AG09319 (cell line): ENCODE results near the gene THAP12.
A peak's percentile ranks its signal among the peaks of the same experiment; 100 is the strongest.

Experiments used
- DNase-seq: peaks from one replicate; pipeline ENCODE4 v3.0.0-alpha.2; 2010; ENCODE audit warnings: low read depth; ENCODE audit errors: extremely low read depth
- CTCF ChIP-seq: IDR thresholded peaks from 2 replicates; pipeline ENCODE4 v1.5.1; 2011; ENCODE audit warnings: low read depth, mild to moderate bottlenecking, inconsistent platforms, low read length, moderate library complexity

Gene THAP12

GRCh38 chr11:76380977-76381719, at the start of gene THAP12, which contains the start of gene GVQW3:
TSS of gene THAP12 (minus strand) at chr11:76381132. CDS start at chr11:76380836, 296 bp downstream.
TSS of gene GVQW3 (plus strand) at chr11:76381323. CDS start at chr11:76381829, 506 bp downstream.
- DNase-seq, result peak; percentile 96

GRCh38 chr11:76426660-76427059, 45.7 kb upstream of the THAP12 start:
- no peak for TF ChIP-seq CTCF
- DNase-seq, result no peak

More at GRCh38 chr11:76380977-76381719, at the start of gene THAP12, which contains the start of gene GVQW3:
- TF ChIP-seq CTCF, result no peak

- no peak for DNase-seq
- no peak for TF ChIP-seq CTCF
Measured at GRCh38 chr11:76424891-76425290, 44.0 kb upstream of the THAP12 start.

- no peak for TF ChIP-seq CTCF
- no peak for DNase-seq
Measured at GRCh38 chr11:76424379-76424778, 43.4 kb upstream of the THAP12 start.

GRCh38 chr11:76419896-76420295, 39.0 kb upstream of the THAP12 start:
- DNase-seq, result no peak
- TF ChIP-seq CTCF, result peak; percentile 14

GRCh38 chr11:76415073-76415472, 34.1 kb upstream of the THAP12 start:
- no peak for TF ChIP-seq CTCF
- no peak for DNase-seq

- TF ChIP-seq CTCF, result no peak
- no peak for DNase-seq
Measured at GRCh38 chr11:76410851-76411357, 30.0 kb upstream of the THAP12 start.
